ENCODE data around the gene UBXN2A.

The UBXN2A gene

GRCh38 chr2:23939987-23940717 is at the start of gene UBXN2A:
TSS of gene UBXN2A (plus strand) at chr2:23940463. CDS start at chr2:23958315, 17,852 bp downstream.
- no peaks in the 10 kb centered on the region for H3K27me3 Mint-ChIP-seq
- H3K9me3 Mint-ChIP-seq: no peaks in the 10 kb centered on the region
- peak within 1 kb of the TSS; percentile 86 for H3K27ac Mint-ChIP-seq
- H3K4me1 Mint-ChIP-seq: peaks cover 24% of the 10 kb centered on the region
- ATAC-seq (ENCODE audit: low read depth) (peak; percentile 88), DNase-seq (ENCODE audit: low spot score in 2 of 2) (peak; percentile 76 to 86)
- peak within 1 kb of the TSS; percentile 95 for H3K4me3 Mint-ChIP-seq
- H3K36me3 Mint-ChIP-seq: no peaks in the 10 kb centered on the region

GRCh38 chr2:23900133-23900532 is 40.1 kb upstream of the UBXN2A start:
- Mint-ChIP-seq H3K36me3 (peaks cover 4% of the 10 kb centered on the region), H3K4me3 (no peak overlapping the region), H3K27me3 (no peaks in the 10 kb centered on the region), H3K9me3 (peaks cover 2% of the 10 kb centered on the region), H3K27ac (no peak overlapping the region), H3K4me1 (peaks cover 17% of the 10 kb centered on the region)
- DNase-seq (ENCODE audit: low spot score in 2 of 2): no peak
- no peak for ATAC-seq (ENCODE audit: low read depth)

- no peak for ATAC-seq (ENCODE audit: low read depth)
- no peak overlapping the region for H3K4me3 Mint-ChIP-seq
- H3K4me1 Mint-ChIP-seq: peaks cover 21% of the 10 kb centered on the region
These were observed 39.5 kb upstream of the UBXN2A start for GRCh38 chr2:23900541-23901322.

GRCh38 chr2:23901966-23902846 is 38.1 kb upstream of the UBXN2A start:
- H3K9me3 Mint-ChIP-seq: peaks cover 2% of the 10 kb centered on the region
- peaks cover 17% of the 10 kb centered on the region for H3K4me1 Mint-ChIP-seq
- H3K4me3 Mint-ChIP-seq: no peak overlapping the region
- H3K27ac Mint-ChIP-seq: no peak overlapping the region
- peaks cover 4% of the 10 kb centered on the region for H3K36me3 Mint-ChIP-seq
- ATAC-seq (ENCODE audit: low read depth): no peak
- no peaks in the 10 kb centered on the region for H3K27me3 Mint-ChIP-seq
- DNase-seq (ENCODE audit: low spot score in 2 of 2): no peak

More at GRCh38 chr2:23900541-23901322, 39.5 kb upstream of the UBXN2A start:
- no peak for DNase-seq (ENCODE audit: low spot score in 2 of 2)
- H3K36me3 Mint-ChIP-seq: peaks cover 4% of the 10 kb centered on the region
- no peak overlapping the region for H3K27ac Mint-ChIP-seq
- H3K27me3 Mint-ChIP-seq: no peaks in the 10 kb centered on the region
- peaks cover 2% of the 10 kb centered on the region for H3K9me3 Mint-ChIP-seq

GRCh38 chr2:23903034-23903433 is 37.2 kb upstream of the UBXN2A start:
- H3K36me3 Mint-ChIP-seq: peaks cover 4% of the 10 kb centered on the region
- DNase-seq (ENCODE audit: low spot score in 2 of 2): no peak
- no peaks in the 10 kb centered on the region for H3K27me3 Mint-ChIP-seq
- peaks cover 11% of the 10 kb centered on the region for H3K4me1 Mint-ChIP-seq
- no peak for ATAC-seq (ENCODE audit: low read depth)
- no peak overlapping the region for H3K27ac Mint-ChIP-seq
- H3K9me3 Mint-ChIP-seq: peaks cover 2% of the 10 kb centered on the region
- H3K4me3 Mint-ChIP-seq: no peak overlapping the region

- Mint-ChIP-seq H3K4me3 (no peak overlapping the region), H3K27me3 (no peaks in the 10 kb centered on the region), H3K4me1 (peaks cover 11% of the 10 kb centered on the region), H3K27ac (no peak overlapping the region), H3K9me3 (no peaks in the 10 kb centered on the region), H3K36me3 (peaks cover 2% of the 10 kb centered on the region)
- no peak for DNase-seq (ENCODE audit: low spot score in 2 of 2)
- no peak for ATAC-seq (ENCODE audit: low read depth)
These were observed 36.0 kb upstream of the UBXN2A start for GRCh38 chr2:23904215-23904614.

GRCh38 chr2:23904692-23905091 is 35.6 kb upstream of the UBXN2A start:
- Mint-ChIP-seq H3K36me3 (peaks cover 2% of the 10 kb centered on the region), H3K9me3 (no peaks in the 10 kb centered on the region), H3K27ac (no peak overlapping the region), H3K4me1 (peaks cover 14% of the 10 kb centered on the region), H3K27me3 (no peaks in the 10 kb centered on the region), H3K4me3 (no peak overlapping the region)
- no peak for ATAC-seq (ENCODE audit: low read depth)
- no peak for DNase-seq (ENCODE audit: low spot score in 2 of 2)

- ATAC-seq (ENCODE audit: low read depth) (no peak), DNase-seq (ENCODE audit: low spot score in 2 of 2) (no peak)
- H3K36me3 Mint-ChIP-seq: peaks cover 2% of the 10 kb centered on the region
- peaks cover 14% of the 10 kb centered on the region for H3K4me1 Mint-ChIP-seq
- no peak overlapping the region for H3K4me3 Mint-ChIP-seq
- no peak overlapping the region for H3K27ac Mint-ChIP-seq
- no peaks in the 10 kb centered on the region for H3K9me3 Mint-ChIP-seq
- H3K27me3 Mint-ChIP-seq: no peaks in the 10 kb centered on the region
These were observed 35.1 kb upstream of the UBXN2A start for GRCh38 chr2:23905155-23905554.

GRCh38 chr2:23912054-23912453 is 28.2 kb upstream of the UBXN2A start:
- Mint-ChIP-seq H3K4me1 (peaks cover 26% of the 10 kb centered on the region), H3K27ac (no peak overlapping the region), H3K27me3 (no peaks in the 10 kb centered on the region), H3K9me3 (no peaks in the 10 kb centered on the region), H3K36me3 (peaks cover 7% of the 10 kb centered on the region), H3K4me3 (no peak overlapping the region)
- no peak for ATAC-seq (ENCODE audit: low read depth)
- DNase-seq (ENCODE audit: low spot score in 2 of 2): no peak

GRCh38 chr2:23915327-23915726 is 24.9 kb upstream of the UBXN2A start:
- Mint-ChIP-seq H3K4me3 (no peak overlapping the region), H3K4me1 (peaks cover 38% of the 10 kb centered on the region), H3K27ac (no peak overlapping the region), H3K9me3 (no peaks in the 10 kb centered on the region), H3K27me3 (no peaks in the 10 kb centered on the region), H3K36me3 (peaks cover 7% of the 10 kb centered on the region)
- DNase-seq (ENCODE audit: low spot score in 2 of 2) (no peak), ATAC-seq (ENCODE audit: low read depth) (no peak)

- no peak for DNase-seq (ENCODE audit: low spot score in 2 of 2)
- Mint-ChIP-seq H3K4me1 (peaks cover 34% of the 10 kb centered on the region), H3K9me3 (no peaks in the 10 kb centered on the region), H3K36me3 (peaks cover 2% of the 10 kb centered on the region), H3K4me3 (no peak overlapping the region), H3K27ac (no peak overlapping the region), H3K27me3 (no peaks in the 10 kb centered on the region)
- ATAC-seq (ENCODE audit: low read depth): no peak
These were observed 23.4 kb upstream of the UBXN2A start for GRCh38 chr2:23916727-23917405.

- peaks cover 1% of the 10 kb centered on the region for H3K9me3 Mint-ChIP-seq
These were observed 21.3 kb upstream of the UBXN2A start for GRCh38 chr2:23918837-23919489.

More at GRCh38 chr2:23918837-23919489, 21.3 kb upstream of the UBXN2A start:
- Mint-ChIP-seq H3K4me1 (peaks cover 41% of the 10 kb centered on the region), H3K36me3 (peaks cover 6% of the 10 kb centered on the region), H3K27me3 (no peaks in the 10 kb centered on the region), H3K4me3 (no peak overlapping the region), H3K27ac (no peak overlapping the region)
- DNase-seq (ENCODE audit: low spot score in 2 of 2): no peak
- no peak for ATAC-seq (ENCODE audit: low read depth)
